CD4-positive, alpha-beta T cell treated with Interleukin-17A for 4 hours (primary cell): Measurements from ENCODE around the gene CACNB2.
"Not testable (repeated sequence)": the region's sequence is repeated elsewhere in the genome, so short reads cannot be mapped to it uniquely, and the experiment has no call there.

Experiments used
- DNase-seq: peaks from one replicate; pipeline ENCODE4 v3.0.0-alpha.2; 2020; ENCODE audit warnings: mixed read lengths

Gene CACNB2

GRCh38 chr10:18409599-18410397 lies 269.6 kb downstream of the CACNB2 start:
- DNase-seq = no peak

- no peak for DNase-seq
Measured at GRCh38 chr10:18414061-18414460, 273.8 kb downstream of the CACNB2 start.

- DNase-seq = no peak
Measured at GRCh38 chr10:18417950-18418527, 277.8 kb downstream of the CACNB2 start.

GRCh38 chr10:18418541-18419215 lies 278.5 kb downstream of the CACNB2 start:
- no peak for DNase-seq

GRCh38 chr10:18419945-18420344 lies 279.7 kb downstream of the CACNB2 start:
- DNase-seq = no peak

- DNase-seq = no peak
Measured at GRCh38 chr10:18421726-18422293, 281.6 kb downstream of the CACNB2 start.

GRCh38 chr10:18423058-18423637 lies 282.9 kb downstream of the CACNB2 start:
- no peak for DNase-seq

DNA sequence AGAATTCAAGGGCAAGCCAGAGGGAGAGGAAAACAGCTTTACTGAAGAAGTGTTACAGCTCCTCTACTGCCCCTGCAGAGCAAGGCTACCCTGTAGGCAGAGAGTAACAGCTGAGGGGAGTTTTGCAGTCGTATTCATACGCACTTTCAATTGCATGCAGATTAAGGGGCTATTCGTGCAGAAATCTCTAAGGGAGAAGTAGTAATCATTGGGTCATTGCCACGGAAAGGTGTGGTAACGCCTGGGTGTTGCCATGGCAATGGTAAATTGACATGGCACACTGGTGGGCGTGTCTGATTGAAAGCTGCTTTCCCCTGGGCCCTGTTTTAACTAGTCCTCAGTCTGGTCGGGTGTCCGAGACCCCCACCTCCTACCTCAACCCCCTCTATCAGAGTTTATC lies 284.0 kb downstream of the CACNB2 start:
- no peak for DNase-seq

GRCh38 chr10:18429335-18429734 lies 289.1 kb downstream of the CACNB2 start:
- no peak for DNase-seq

DNA sequence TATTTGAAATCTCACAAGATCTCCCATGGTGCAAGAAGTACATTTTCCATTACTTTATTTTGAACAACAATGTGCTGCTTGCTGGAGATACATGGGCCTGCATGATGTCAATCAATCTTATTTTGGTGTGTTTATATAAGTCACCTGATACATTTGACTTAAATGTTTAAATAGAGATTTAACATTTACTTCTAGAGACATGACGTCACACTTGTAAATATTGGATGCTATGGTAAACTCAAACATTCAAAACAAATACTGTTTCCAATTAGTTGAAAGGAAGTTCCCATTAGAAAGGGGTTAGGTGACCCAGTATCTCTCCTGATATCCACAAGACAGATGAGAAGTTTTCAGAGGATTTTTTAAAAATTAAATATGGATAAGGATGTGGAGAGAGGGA lies 296.7 kb downstream of the CACNB2 start:
- DNase-seq = no peak

DNA sequence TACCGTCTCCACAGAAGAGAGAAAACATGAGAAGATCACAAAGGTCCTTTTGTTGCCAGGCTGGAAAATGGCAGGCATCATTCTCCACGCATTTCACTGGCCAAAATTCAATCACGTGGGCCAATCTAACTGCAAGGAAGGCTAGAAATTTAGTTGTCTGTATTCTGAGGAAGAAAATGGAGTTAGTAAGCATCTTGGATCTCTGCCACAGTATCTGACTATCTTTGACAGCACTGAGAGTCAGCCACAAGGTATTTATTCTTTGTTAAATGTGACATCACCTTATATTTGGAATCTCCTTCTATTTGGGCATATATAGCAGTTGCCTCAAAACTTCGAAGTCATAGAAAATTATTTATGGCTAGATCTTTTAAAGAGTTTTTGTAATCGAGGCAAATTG lies 297.3 kb downstream of the CACNB2 start:
- DNase-seq = no peak

DNA sequence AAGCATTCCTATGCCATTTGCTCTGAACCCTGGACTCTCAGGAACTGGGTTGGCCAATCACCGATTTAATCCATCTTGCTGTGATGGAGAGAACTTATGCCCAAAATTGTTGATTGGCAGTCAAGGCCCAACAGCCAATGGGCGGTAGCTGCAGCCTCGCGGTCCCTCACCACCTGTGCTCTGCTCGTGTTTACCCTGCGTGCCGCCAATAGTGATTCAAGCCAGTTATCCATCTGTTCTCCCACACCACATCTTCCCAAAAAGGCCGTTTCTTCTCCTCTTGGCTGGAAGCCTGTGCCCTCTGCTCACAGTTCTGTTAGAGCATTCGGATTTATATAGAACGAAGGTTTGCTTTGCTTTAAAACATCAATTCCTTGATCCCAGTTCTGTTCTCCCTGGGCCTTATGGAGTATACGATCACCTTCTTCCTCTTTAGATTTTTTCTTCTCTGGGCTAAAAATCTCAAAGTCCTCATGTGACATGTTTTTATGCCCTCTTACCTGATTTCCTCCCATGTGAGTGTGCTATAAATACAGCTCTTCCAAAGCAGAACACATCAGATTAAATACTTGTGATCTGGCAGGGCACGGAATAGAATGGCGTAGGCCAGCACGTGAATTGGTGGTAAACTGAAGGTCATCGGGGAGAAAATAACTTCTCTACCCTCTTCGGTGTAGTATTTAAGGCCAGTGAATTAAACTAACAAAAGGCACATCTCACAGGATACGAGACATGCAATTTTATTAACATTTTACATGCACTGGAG lies 298.3 kb downstream of the CACNB2 start:
- no peak for DNase-seq

DNA sequence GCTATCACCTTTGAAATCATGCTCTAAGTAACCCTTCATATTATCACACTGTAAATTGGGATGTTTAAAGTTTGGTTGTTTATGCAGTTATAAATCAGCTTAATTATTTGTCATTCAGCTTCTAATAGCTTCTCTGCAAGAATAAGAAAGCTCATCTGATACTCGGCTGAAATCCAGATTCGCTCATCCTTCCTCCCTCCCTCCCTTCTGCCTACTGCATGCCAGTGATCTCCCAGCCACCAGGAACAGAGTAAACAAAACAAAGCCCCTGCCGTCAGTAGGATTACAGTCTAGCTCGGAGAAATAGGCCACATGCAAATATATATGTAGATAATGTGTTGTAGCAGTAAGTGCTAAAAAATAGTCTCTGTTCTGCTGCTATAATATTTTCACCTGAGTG lies 299.4 kb downstream of the CACNB2 start:
- no peak for DNase-seq

- not testable (repeated sequence) for DNase-seq
Measured at GRCh38 chr10:18445635-18446034, 305.4 kb downstream of the CACNB2 start.

- no peak for DNase-seq
Measured at GRCh38 chr10:18446205-18446604, 306.0 kb downstream of the CACNB2 start.

DNA sequence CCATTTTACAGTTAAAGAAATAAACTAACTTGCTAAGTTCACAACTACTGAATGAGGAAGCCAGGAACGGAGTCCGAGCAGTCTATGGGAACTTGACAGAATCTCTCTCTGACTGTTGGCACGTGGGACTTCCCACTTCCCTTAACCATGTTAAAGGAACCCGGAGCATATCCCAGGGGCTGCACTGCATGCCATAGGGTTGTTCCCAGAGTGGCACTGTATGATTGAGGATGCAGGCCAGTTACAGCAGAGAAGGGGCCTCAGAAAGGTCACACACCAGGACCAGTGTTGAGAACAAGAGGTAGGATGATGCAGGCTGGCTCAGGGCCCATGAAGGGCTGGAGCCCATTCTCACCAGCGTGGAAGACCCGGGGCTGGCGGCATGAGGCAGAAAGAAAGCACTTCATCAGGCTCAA lies 309.4 kb downstream of the CACNB2 start:
- DNase-seq = no peak

GRCh38 chr10:18450298-18450697 lies 310.1 kb downstream of the CACNB2 start:
- DNase-seq = no peak

GRCh38 chr10:18455086-18455884 lies 315.1 kb downstream of the CACNB2 start:
- no peak for DNase-seq

DNA sequence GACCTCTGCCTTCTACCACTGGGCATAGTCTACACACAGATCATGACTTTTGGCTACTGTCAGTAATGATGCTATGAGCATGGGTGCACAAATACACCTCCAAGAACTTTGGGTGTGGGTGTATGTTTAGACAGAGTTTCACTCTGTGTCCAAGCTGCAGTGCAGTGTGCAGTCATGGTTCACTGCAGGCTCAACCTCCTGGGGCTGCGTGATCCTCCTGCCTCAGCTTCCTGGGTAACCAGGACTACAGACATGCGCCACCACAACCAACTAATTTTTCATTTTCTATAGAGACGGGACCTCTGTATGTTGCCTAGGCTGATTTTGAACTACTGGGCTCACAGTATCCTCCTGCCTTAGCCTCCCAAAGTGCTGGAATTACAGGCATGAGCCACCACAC lies 316.8 kb downstream of the CACNB2 start:
- DNase-seq = no peak

DNA sequence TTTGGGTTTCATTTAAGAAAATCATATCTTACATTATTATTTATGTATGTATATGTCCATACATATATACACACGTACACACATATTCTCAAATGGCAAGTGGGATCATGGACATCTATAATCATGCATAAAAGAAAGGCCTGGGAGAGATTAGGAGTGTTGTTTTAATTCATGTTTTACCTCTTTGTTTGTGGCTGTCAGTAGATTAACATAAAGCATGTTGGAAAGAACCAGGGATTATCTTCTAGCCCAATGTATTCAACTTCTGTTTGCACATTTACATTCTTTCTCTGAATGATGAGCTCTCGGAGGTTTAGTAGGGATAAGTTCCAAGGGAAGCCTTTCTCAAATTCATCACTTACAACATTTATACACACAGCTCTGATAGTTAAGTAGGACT lies 319.8 kb downstream of the CACNB2 start:
- no peak for DNase-seq

DNA sequence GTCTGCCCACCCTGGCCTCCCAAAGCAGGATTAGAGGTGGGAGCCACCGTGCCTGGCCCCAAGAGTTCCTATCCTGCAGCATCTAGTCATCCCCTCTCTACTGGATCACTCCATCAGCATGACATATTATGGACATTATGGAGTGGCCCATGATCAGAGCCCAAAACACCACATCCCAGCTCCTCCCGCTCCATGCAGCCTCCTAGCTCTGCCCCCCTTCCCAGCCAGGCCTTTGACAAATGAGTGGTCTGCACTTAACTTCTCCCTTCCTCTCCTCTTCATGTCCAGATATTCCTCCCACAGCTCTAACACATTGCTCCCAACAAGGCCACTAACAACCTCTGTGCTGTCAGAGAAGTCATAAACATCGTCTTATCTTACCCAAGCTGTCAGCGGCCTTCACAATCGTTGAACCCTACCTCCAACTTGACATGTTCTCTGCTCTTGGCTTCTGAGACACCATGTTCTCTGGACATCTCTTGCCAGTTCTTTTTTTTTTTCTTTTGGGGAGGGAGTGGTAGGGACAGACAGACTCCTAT lies 323.5 kb downstream of the CACNB2 start:
- DNase-seq = no peak
